CD4-positive, CD25-positive, alpha-beta regulatory T cell (primary cell): ENCODE measurements around the gene HS3ST5. TPM values are rescaled to one million over a fixed set of nuclear protein-coding genes. Genes with fewer than 3 reads are reported as not detected.
"Not testable (repeated sequence)": the region's sequence is repeated elsewhere in the genome, so short reads cannot be mapped to it uniquely, and the experiment has no call there.

Experiments used
- ATAC-seq, 2 donors: fragments of 150-1000 bp; cut with Tn5 transposase; one replicate each; pipeline ENCODE4 v1.10.0; 2021; ENCODE audit warnings: low read depth in 2 of 2, moderate number of reproducible peaks in 2 of 2, moderate library complexity in 1 of 2
- DNase-seq, 3 donors: peaks; one replicate each; pipeline versions ENCODE4 v3.0.0 to v3.0.0-alpha.2; 2012 to 2022; ENCODE audit warnings: mixed read lengths in 1 of 3
- H3K27ac ChIP-seq: one replicate; pipeline ENCODE4 v1.7.0; 2013; ENCODE audit warnings: mild to moderate bottlenecking, low read length; ENCODE audit not compliant: insufficient read depth, poor library complexity, severe bottlenecking
- H3K27me3 ChIP-seq: one replicate; pipeline ENCODE4 v1.7.0; 2013; ENCODE audit warnings: low read length; ENCODE audit not compliant: control insufficient read depth, insufficient read depth
- H3K36me3 ChIP-seq: one replicate; pipeline ENCODE4 v1.7.0; 2013; ENCODE audit warnings: mild to moderate bottlenecking, low read length, moderate library complexity; ENCODE audit not compliant: control insufficient read depth, insufficient read depth
- H3K4me1 ChIP-seq: 2 replicates; pipeline ENCODE4 v1.7.0; 2013; ENCODE audit warnings: mild to moderate bottlenecking, low read length; ENCODE audit not compliant: insufficient read depth, control insufficient read depth, poor library complexity, severe bottlenecking
- H3K4me3 ChIP-seq: one replicate; pipeline ENCODE4 v1.7.0; 2013; ENCODE audit warnings: low read depth, mild to moderate bottlenecking, low read length, moderate library complexity
- H3K9me3 ChIP-seq, 2 experiments: 1 replicate in 1 of 2; 2 replicates in 1 of 2; pipeline ENCODE4 v1.7.0; 2013; ENCODE audit warnings: low read length in 2 of 2, mild to moderate bottlenecking in 1 of 2, moderate library complexity in 1 of 2; ENCODE audit not compliant: control insufficient read depth in 2 of 2
- H3K27ac Mint-ChIP-seq, 3 donors: one replicate each; pipeline ENCODE4 v1.8.0; 2020 to 2022; ENCODE audit warnings: mild to moderate bottlenecking in 3 of 3, mixed read lengths in 3 of 3, moderate library complexity in 2 of 3
- H3K27me3 Mint-ChIP-seq: one replicate; pipeline ENCODE4 v1.8.0; 2022; ENCODE audit warnings: mild to moderate bottlenecking, mixed read lengths
- H3K36me3 Mint-ChIP-seq: one replicate; pipeline ENCODE4 v1.8.0; 2020; ENCODE audit warnings: mixed read lengths
- H3K4me1 Mint-ChIP-seq, 4 donors: one replicate each; pipeline ENCODE4 v1.8.0; 2020 to 2022; ENCODE audit warnings: mixed read lengths in 4 of 4, mild to moderate bottlenecking in 1 of 4
- H3K4me3 Mint-ChIP-seq, 4 donors: one replicate each; pipeline ENCODE4 v1.8.0; 2020 to 2022; ENCODE audit warnings: mild to moderate bottlenecking in 4 of 4, mixed read lengths in 4 of 4, moderate library complexity in 3 of 4
- H3K9me3 Mint-ChIP-seq, 7 donors: one replicate each; pipeline ENCODE4 v1.8.0; 2020 to 2022; ENCODE audit warnings: mixed read lengths in 7 of 7, mild to moderate bottlenecking in 3 of 7, moderate library complexity in 2 of 7
- polyA plus RNA-seq, 4 donors: library from polyadenylated mRNA; unstranded; fragments of 300-500 nt; fragmentation: Illumina TruSeq; gene quantifications; one replicate each; pipeline ENCODE4 v1.2.3, GENCODE V29; 2021
- total RNA-seq: library from RNA; stranded (reverse); gene quantifications from one replicate; pipeline ENCODE4 v1.2.3, GENCODE V29; 2022

The HS3ST5 gene
- total and polyA plus RNA-seq, 5 donors from 2014 or later = not detected

DNA sequence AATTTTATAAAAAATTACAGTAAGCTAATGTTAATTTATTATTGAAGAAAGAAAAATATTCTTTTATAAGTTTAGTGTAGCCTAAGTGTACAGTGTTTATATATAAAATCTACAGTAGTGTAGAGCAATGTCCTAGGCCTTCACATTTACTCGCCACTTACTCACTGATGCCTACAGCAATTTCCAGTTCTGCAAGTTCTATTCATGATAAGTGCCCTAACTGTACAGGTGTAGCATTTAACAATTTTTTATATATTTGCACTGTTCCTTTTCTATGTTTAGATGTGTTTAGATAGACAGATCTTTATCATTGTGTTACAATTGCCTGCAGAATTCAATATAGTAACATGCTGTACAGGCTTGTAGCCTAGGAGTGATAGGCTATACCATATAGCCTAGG is 291.8 kb downstream of the HS3ST5 start:
- H3K4me3 Mint-ChIP-seq = no peak overlapping the region

DNA sequence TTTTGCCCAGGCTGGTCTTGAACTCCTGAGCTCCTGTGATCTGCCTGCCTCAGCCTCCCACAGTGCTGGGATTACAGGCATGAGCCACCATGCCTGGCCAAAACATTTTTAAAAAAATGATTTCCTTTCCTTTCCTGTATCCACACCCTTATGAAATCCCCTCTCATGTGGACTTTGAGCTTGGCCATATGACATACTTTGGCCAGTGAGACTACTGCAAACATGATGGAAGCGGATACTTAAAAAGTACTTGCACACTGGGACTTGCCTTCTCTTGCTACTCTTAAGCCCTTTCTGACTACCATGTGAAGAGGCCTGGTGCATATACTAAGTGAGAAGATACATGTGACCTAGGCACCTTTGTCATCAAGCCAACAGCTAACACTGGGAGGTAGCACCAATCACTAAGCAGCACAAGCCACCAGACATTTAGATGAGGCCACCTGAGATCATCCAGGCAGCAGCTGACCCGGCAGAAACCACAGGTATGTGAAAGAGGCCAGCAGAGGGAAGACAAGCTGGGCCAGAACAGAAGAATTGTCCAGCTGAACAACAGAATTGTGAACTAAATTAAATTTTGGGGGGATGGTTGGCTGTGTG is 293.4 kb downstream of the HS3ST5 start:
- Histone ChIP-seq H3K4me1 (no peaks in the 10 kb centered on the region), H3K36me3 (no peaks in the 10 kb centered on the region), H3K4me3 (no peak overlapping the region), H3K9me3 (no peaks in the 10 kb centered on the region), H3K27me3 (no peaks in the 10 kb centered on the region), H3K27ac (no peak overlapping the region)
- Mint-ChIP-seq H3K9me3 (peaks cover 0 to 1% (median 0%) of the 10 kb centered on the region in 7 donors), H3K4me3 (no peak overlapping the region), H3K36me3 (no peaks in the 10 kb centered on the region), H3K4me1 (no peaks in the 10 kb centered on the region), H3K27me3 (peaks cover 4% of the 10 kb centered on the region), H3K27ac (no peak overlapping the region)
- ATAC-seq = no peak
- no peak for DNase-seq

More for the DNA sequence above, 291.8 kb downstream of the HS3ST5 start:
- Histone ChIP-seq H3K27ac (no peak overlapping the region), H3K9me3 (no peaks in the 10 kb centered on the region), H3K27me3 (no peaks in the 10 kb centered on the region), H3K4me1 (no peaks in the 10 kb centered on the region), H3K36me3 (no peaks in the 10 kb centered on the region), H3K4me3 (no peak overlapping the region)
- Mint-ChIP-seq H3K36me3 (no peaks in the 10 kb centered on the region), H3K27ac (no peak overlapping the region), H3K27me3 (no peaks in the 10 kb centered on the region), H3K9me3 (no peaks in the 10 kb centered on the region), H3K4me1 (no peaks in the 10 kb centered on the region)
- DNase-seq (no peak), ATAC-seq (no peak)

DNA sequence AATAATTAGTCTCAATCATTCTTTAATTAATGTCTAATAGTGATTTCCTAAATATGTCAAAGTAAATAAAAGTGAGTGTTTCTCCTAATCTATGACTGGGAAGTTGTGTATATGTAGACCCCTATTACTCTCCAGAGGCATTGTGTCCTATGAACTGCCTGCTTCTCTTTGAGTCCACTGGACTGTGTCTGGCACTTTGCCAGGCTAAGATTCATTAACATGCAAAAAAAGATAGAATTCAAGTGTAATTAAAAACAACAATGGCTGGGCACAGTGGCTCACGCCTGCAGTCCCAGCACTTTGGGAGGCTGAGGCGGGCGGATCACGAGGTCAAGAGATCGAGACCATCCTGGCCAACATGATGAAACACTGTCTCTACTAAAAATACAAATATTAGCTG is 298.3 kb downstream of the HS3ST5 start:
- H3K27me3 ChIP-seq, H3K27me3 Mint-ChIP-seq, H3K4me1 ChIP-seq, H3K4me3 Mint-ChIP-seq, H3K36me3 ChIP-seq, H3K9me3 Mint-ChIP-seq, H3K4me1 Mint-ChIP-seq, H3K27ac ChIP-seq, ATAC-seq, H3K36me3 Mint-ChIP-seq, DNase-seq, H3K4me3 ChIP-seq, H3K9me3 ChIP-seq, H3K27ac Mint-ChIP-seq: not testable (repeated sequence)

DNA sequence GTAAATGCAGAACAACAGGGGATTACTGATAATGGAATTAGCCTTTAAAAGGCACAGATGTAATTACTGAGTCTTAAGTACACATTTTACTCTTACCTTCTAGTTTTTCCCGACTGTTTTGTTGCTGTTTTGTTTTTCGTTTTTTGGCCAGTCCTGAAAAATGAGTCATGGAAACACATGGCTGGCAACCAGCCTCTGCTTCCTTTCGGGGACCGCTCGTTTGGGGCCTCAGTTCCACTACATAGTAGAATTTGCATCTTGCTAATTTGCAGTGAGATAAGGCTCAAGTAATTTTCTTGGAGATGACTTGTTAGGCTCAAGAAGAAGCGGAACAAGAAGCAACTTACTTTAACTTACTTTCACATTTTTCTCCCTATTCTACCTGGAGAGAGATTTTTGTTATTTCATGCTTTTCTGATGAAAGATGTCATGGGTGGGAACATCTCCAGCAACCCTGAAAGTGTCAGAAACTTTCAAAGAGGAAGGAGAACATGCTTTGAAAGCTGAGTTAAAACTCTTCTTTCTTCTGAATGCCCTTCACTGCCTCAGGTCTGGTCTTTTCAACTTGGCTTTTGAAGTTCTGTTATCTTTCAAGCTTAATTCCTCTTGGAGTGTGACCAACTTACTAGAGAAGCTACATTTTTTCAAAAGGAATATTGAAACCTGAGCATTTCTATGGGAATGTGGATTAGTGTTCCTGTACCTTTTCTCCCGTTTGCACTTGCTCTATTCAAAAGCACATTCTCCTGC is 300.4 kb downstream of the HS3ST5 start:
- Histone ChIP-seq H3K36me3 (no peaks in the 10 kb centered on the region), H3K4me1 (no peaks in the 10 kb centered on the region), H3K27ac (no peak overlapping the region), H3K9me3 (no peaks in the 10 kb centered on the region), H3K27me3 (no peaks in the 10 kb centered on the region), H3K4me3 (no peak overlapping the region)
- Mint-ChIP-seq H3K9me3 (peaks cover 0 to 5% (median 0%) of the 10 kb centered on the region in 7 donors), H3K27me3 (peaks cover 4% of the 10 kb centered on the region), H3K4me3 (no peak overlapping the region), H3K27ac (no peak overlapping the region), H3K36me3 (no peaks in the 10 kb centered on the region), H3K4me1 (no peaks in the 10 kb centered on the region)
- no peak for DNase-seq
- no peak for ATAC-seq

DNA sequence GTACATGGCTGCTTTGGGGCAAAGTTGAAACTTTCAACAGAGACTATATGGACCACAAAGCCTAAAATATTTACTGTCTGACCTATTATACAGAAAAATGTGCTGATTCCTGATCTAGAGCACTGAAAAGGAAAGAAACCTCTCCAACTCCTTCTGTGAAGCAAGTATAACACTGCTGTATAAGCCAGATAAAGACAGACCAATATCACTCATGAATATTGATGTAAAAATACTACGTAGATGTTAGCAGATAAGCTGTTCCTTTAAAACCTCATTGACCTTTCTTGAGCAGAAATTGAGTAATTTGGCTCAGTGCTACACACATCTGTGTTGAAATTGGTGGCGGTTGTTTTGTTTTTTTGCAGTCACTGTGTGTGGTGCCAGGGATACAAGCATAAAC is 302.0 kb downstream of the HS3ST5 start:
- no peak for DNase-seq
- H3K27ac Mint-ChIP-seq = no peak overlapping the region

DNA sequence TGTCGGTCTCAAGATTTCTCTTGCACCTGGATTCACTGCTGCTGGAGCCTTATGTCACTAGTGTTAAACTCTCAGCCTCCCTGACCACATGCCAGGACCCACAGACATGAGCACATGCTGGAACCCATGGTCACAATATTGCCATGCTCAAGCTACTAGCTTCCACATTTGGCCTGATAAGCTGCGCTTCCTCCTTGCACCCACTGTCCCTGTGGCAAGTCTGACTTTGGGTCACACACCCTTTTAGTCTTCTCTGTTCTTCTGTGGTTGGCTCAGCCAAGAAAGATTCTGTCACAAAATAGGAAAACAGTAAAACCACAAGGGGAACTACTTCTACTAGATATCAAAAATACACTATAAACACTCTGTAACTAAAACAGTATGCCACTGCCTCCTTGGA is 303.0 kb downstream of the HS3ST5 start:
- H3K9me3 Mint-ChIP-seq = peaks cover 0 to 5% (median 1%) of the 10 kb centered on the region in 7 donors
- Histone ChIP-seq H3K27ac (no peak overlapping the region), H3K36me3 (no peaks in the 10 kb centered on the region), H3K9me3 (no peaks in the 10 kb centered on the region), H3K27me3 (peaks cover 1% of the 10 kb centered on the region), H3K4me1 (no peaks in the 10 kb centered on the region), H3K4me3 (no peak overlapping the region)
- no peak for DNase-seq
- no peak overlapping the region for H3K4me3 Mint-ChIP-seq
- H3K36me3 Mint-ChIP-seq = no peaks in the 10 kb centered on the region
- no peak overlapping the region for H3K27ac Mint-ChIP-seq
- H3K4me1 Mint-ChIP-seq = no peaks in the 10 kb centered on the region
- no peaks in the 10 kb centered on the region for H3K27me3 Mint-ChIP-seq
- ATAC-seq = no peak

More for the DNA sequence above, 302.0 kb downstream of the HS3ST5 start:
- Histone ChIP-seq H3K36me3 (no peaks in the 10 kb centered on the region), H3K9me3 (no peaks in the 10 kb centered on the region), H3K4me3 (no peak overlapping the region), H3K27me3 (no peaks in the 10 kb centered on the region), H3K4me1 (no peaks in the 10 kb centered on the region), H3K27ac (no peak overlapping the region)
- Mint-ChIP-seq H3K27me3 (peaks cover 4% of the 10 kb centered on the region), H3K9me3 (peaks cover 0 to 5% (median 1%) of the 10 kb centered on the region in 7 donors), H3K36me3 (no peaks in the 10 kb centered on the region), H3K4me1 (no peaks in the 10 kb centered on the region), H3K4me3 (no peak overlapping the region)
- no peak for ATAC-seq

DNA sequence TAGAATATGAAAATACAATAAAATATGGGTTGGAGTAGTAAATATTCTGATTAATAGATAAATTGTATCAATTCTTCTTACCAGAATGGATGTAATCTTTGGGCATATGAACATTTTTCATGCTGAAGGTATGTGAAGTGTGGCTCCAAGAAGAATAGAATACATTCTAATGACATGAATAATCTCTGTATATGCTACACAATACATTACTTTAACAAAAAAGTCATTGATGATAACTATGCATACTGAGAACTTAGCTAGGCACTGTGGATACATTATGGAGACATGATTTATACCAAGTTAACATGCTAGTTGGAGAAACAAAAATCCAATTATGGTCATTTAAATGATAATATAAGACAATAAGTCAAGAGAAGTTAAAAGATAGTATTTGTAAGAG is 309.2 kb downstream of the HS3ST5 start:
- ATAC-seq (no peak), DNase-seq (no peak)
- H3K27me3 ChIP-seq = peaks cover 2% of the 10 kb centered on the region
- Mint-ChIP-seq H3K4me1 (no peaks in the 10 kb centered on the region), H3K27ac (no peak overlapping the region), H3K36me3 (no peaks in the 10 kb centered on the region), H3K9me3 (peaks cover 0 to 6% (median 2%) of the 10 kb centered on the region in 7 donors), H3K27me3 (no peaks in the 10 kb centered on the region), H3K4me3 (no peak overlapping the region)
- H3K4me1 ChIP-seq = no peaks in the 10 kb centered on the region
- no peaks in the 10 kb centered on the region for H3K9me3 ChIP-seq
- H3K36me3 ChIP-seq = no peaks in the 10 kb centered on the region
- no peak overlapping the region for H3K4me3 ChIP-seq
- no peak overlapping the region for H3K27ac ChIP-seq

DNA sequence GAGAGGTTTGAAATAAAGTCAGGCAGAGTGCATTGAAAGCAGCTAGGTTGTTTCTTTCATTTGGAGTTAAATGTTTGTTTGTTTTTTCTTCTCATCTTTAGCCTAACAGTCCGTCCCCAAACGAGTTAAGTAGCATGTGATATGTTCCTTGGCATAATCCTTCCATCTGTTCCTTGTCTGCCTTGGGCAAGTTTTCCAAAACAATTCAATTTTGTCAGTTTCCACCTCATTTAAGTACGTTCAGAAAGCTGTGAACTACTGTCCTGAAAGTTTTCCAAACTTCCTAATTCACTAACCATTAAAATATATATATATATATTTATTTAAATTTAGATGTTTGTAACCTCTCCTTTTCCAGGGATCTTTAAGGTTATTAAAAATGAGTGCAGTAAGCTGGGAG is 310.1 kb downstream of the HS3ST5 start:
- Histone ChIP-seq H3K4me1 (no peaks in the 10 kb centered on the region), H3K36me3 (no peaks in the 10 kb centered on the region), H3K9me3 (no peaks in the 10 kb centered on the region), H3K4me3 (no peak overlapping the region), H3K27me3 (peaks cover 2% of the 10 kb centered on the region), H3K27ac (no peak overlapping the region)
- DNase-seq (no peak), ATAC-seq (no peak)
- Mint-ChIP-seq H3K27ac (no peak overlapping the region), H3K9me3 (peaks cover 0 to 6% (median 1%) of the 10 kb centered on the region in 7 donors), H3K4me3 (no peak overlapping the region), H3K36me3 (no peaks in the 10 kb centered on the region), H3K27me3 (peaks cover 2% of the 10 kb centered on the region), H3K4me1 (no peaks in the 10 kb centered on the region)
